ENCODE data around the gene ABR. TPM values are rescaled to one million over a fixed set of nuclear protein-coding genes. Genes with fewer than 3 reads are reported as not detected.
"Not testable (repeated sequence)": the region's sequence is repeated elsewhere in the genome, so short reads cannot be mapped to it uniquely, and the experiment has no call there.

Gene ABR
- total RNA-seq, 1 donor = 112 TPM

- Histone ChIP-seq H3K9me3 (ENCODE audit: low read depth, low read length) (no peaks in the 10 kb centered on the region), H3K4me1 (ENCODE audit: insufficient read depth, low read length) (peaks cover 5% of the 10 kb centered on the region), H3K27me3 (ENCODE audit: insufficient read depth, low read length) (no peaks in the 10 kb centered on the region), H3K4me3 (ENCODE audit: low read length) (no peak overlapping the region)
Observed at GRCh38 chr17:1076299-1076981, 103.3 kb downstream of the ABR start.

GRCh38 chr17:1074886-1075605 lies 104.7 kb downstream of the ABR start:
- Histone ChIP-seq H3K9me3 (ENCODE audit: low read depth, low read length) (no peaks in the 10 kb centered on the region), H3K4me1 (ENCODE audit: insufficient read depth, low read length) (no peaks in the 10 kb centered on the region), H3K4me3 (ENCODE audit: low read length) (no peak overlapping the region), H3K27me3 (ENCODE audit: insufficient read depth, low read length) (no peaks in the 10 kb centered on the region)

- H3K9me3 ChIP-seq (ENCODE audit: low read depth, low read length); H3K4me1 ChIP-seq (ENCODE audit: insufficient read depth, low read length); H3K4me3 ChIP-seq (ENCODE audit: low read length); H3K27me3 ChIP-seq (ENCODE audit: insufficient read depth, low read length): not testable (repeated sequence)
Observed at GRCh38 chr17:1073963-1074625, 105.7 kb downstream of the ABR start.

GRCh38 chr17:1073241-1073962 lies 106.4 kb downstream of the ABR start:
- Histone ChIP-seq H3K4me1 (ENCODE audit: insufficient read depth, low read length) (no peaks in the 10 kb centered on the region), H3K27me3 (ENCODE audit: insufficient read depth, low read length) (no peaks in the 10 kb centered on the region), H3K4me3 (ENCODE audit: low read length) (no peak overlapping the region), H3K9me3 (ENCODE audit: low read depth, low read length) (no peaks in the 10 kb centered on the region)

- Histone ChIP-seq H3K4me3 (ENCODE audit: low read length) (no peak overlapping the region), H3K27me3 (ENCODE audit: insufficient read depth, low read length) (no peaks in the 10 kb centered on the region), H3K4me1 (ENCODE audit: insufficient read depth, low read length) (no peaks in the 10 kb centered on the region), H3K9me3 (ENCODE audit: low read depth, low read length) (no peaks in the 10 kb centered on the region)
Observed at GRCh38 chr17:1072551-1072961, 107.2 kb downstream of the ABR start.

GRCh38 chr17:1071103-1071825 lies 108.5 kb downstream of the ABR start:
- H3K4me3 ChIP-seq (ENCODE audit: low read length) = no peak overlapping the region

GRCh38 chr17:1070411-1070810 lies 109.4 kb downstream of the ABR start:
- Histone ChIP-seq H3K4me1 (ENCODE audit: insufficient read depth, low read length) (no peaks in the 10 kb centered on the region), H3K9me3 (ENCODE audit: low read depth, low read length) (no peaks in the 10 kb centered on the region), H3K4me3 (ENCODE audit: low read length) (no peak overlapping the region), H3K27me3 (ENCODE audit: insufficient read depth, low read length) (no peaks in the 10 kb centered on the region)

More at GRCh38 chr17:1071103-1071825, 108.5 kb downstream of the ABR start:
- no peaks in the 10 kb centered on the region for H3K27me3 ChIP-seq (ENCODE audit: insufficient read depth, low read length)
- no peaks in the 10 kb centered on the region for H3K9me3 ChIP-seq (ENCODE audit: low read depth, low read length)
- H3K4me1 ChIP-seq (ENCODE audit: insufficient read depth, low read length) = no peaks in the 10 kb centered on the region

GRCh38 chr17:1069847-1070246 lies 109.9 kb downstream of the ABR start:
- H3K4me3 ChIP-seq (ENCODE audit: low read length) = no peak overlapping the region

GRCh38 chr17:1068356-1068755 lies 111.4 kb downstream of the ABR start:
- Histone ChIP-seq H3K9me3 (ENCODE audit: low read depth, low read length) (no peaks in the 10 kb centered on the region), H3K4me3 (ENCODE audit: low read length) (no peak overlapping the region), H3K27me3 (ENCODE audit: insufficient read depth, low read length) (no peaks in the 10 kb centered on the region), H3K4me1 (ENCODE audit: insufficient read depth, low read length) (no peaks in the 10 kb centered on the region)

More at GRCh38 chr17:1069847-1070246, 109.9 kb downstream of the ABR start:
- H3K4me1 ChIP-seq (ENCODE audit: insufficient read depth, low read length) = no peaks in the 10 kb centered on the region
- H3K9me3 ChIP-seq (ENCODE audit: low read depth, low read length) = no peaks in the 10 kb centered on the region
- H3K27me3 ChIP-seq (ENCODE audit: insufficient read depth, low read length) = no peaks in the 10 kb centered on the region

- H3K27me3 ChIP-seq (ENCODE audit: insufficient read depth, low read length) = no peaks in the 10 kb centered on the region
- H3K9me3 ChIP-seq (ENCODE audit: low read depth, low read length) = peaks cover 4% of the 10 kb centered on the region
- no peaks in the 10 kb centered on the region for H3K4me1 ChIP-seq (ENCODE audit: insufficient read depth, low read length)
- H3K4me3 ChIP-seq (ENCODE audit: low read length) = no peak overlapping the region
Observed at GRCh38 chr17:1067282-1067956, 112.4 kb downstream of the ABR start.

GRCh38 chr17:1065416-1065815 lies 114.4 kb downstream of the ABR start:
- H3K9me3 ChIP-seq (ENCODE audit: low read depth, low read length); H3K27me3 ChIP-seq (ENCODE audit: insufficient read depth, low read length); H3K4me1 ChIP-seq (ENCODE audit: insufficient read depth, low read length); H3K4me3 ChIP-seq (ENCODE audit: low read length): not testable (repeated sequence)

- no peak overlapping the region for H3K4me3 ChIP-seq (ENCODE audit: low read length)
- H3K4me1 ChIP-seq (ENCODE audit: insufficient read depth, low read length) = no peaks in the 10 kb centered on the region
- no peaks in the 10 kb centered on the region for H3K27me3 ChIP-seq (ENCODE audit: insufficient read depth, low read length)
- peaks cover 4% of the 10 kb centered on the region for H3K9me3 ChIP-seq (ENCODE audit: low read depth, low read length)
Observed at GRCh38 chr17:1060991-1061390, 118.8 kb downstream of the ABR start.

GRCh38 chr17:1059131-1059795 lies 120.5 kb downstream of the ABR start:
- H3K4me3 ChIP-seq (ENCODE audit: low read length) = no peak overlapping the region
- H3K9me3 ChIP-seq (ENCODE audit: low read depth, low read length) = peaks cover 4% of the 10 kb centered on the region
- no peaks in the 10 kb centered on the region for H3K27me3 ChIP-seq (ENCODE audit: insufficient read depth, low read length)
- H3K4me1 ChIP-seq (ENCODE audit: insufficient read depth, low read length) = no peaks in the 10 kb centered on the region
